HG03135 (cell line): ENCODE results near the gene SYTL3.
"Not testable (repeated sequence)": the region's sequence is repeated elsewhere in the genome, so short reads cannot be mapped to it uniquely, and the experiment has no call there.

Experiments used
- ATAC-seq: cut with Tn5 transposase; IDR thresholded peaks from one replicate; pipeline ENCODE4 v1.9.1; 2021; ENCODE audit warnings: mild to moderate bottlenecking, moderate library complexity; ENCODE audit not compliant: unreplicated experiment

Gene SYTL3

GRCh38 chr6:158621694-158622544, 27.9 kb upstream of the SYTL3 start:
- ATAC-seq, result no peak

- ATAC-seq, result no peak
Measured at GRCh38 chr6:158622545-158623190, 27.2 kb upstream of the SYTL3 start.

GRCh38 chr6:158624684-158625682, 24.9 kb upstream of the SYTL3 start:
- ATAC-seq, result no peak

- ATAC-seq, result no peak
Measured at GRCh38 chr6:158625881-158626305, 24.0 kb upstream of the SYTL3 start.

- no peak for ATAC-seq
Measured at GRCh38 chr6:158626360-158627167, 23.3 kb upstream of the SYTL3 start.

- ATAC-seq, result no peak
Measured at GRCh38 chr6:158627168-158627939, 22.5 kb upstream of the SYTL3 start.

GRCh38 chr6:158627940-158628211, 22.0 kb upstream of the SYTL3 start:
- no peak for ATAC-seq

- ATAC-seq, result no peak
Measured at GRCh38 chr6:158628542-158628941, 21.3 kb upstream of the SYTL3 start.

- ATAC-seq, result no peak
Measured at GRCh38 chr6:158629367-158630221, 20.3 kb upstream of the SYTL3 start.

- ATAC-seq, result no peak
Measured at GRCh38 chr6:158630938-158631616, 18.8 kb upstream of the SYTL3 start.

GRCh38 chr6:158631678-158632537, 17.9 kb upstream of the SYTL3 start:
- ATAC-seq, result no peak

- not testable (repeated sequence) for ATAC-seq
Measured at GRCh38 chr6:158632538-158633119, 17.2 kb upstream of the SYTL3 start.

GRCh38 chr6:158633127-158633526, 16.7 kb upstream of the SYTL3 start:
- no peak for ATAC-seq

GRCh38 chr6:158634695-158635426, 15.0 kb upstream of the SYTL3 start:
- no peak for ATAC-seq

- no peak for ATAC-seq
Measured at GRCh38 chr6:158635427-158636073, 14.3 kb upstream of the SYTL3 start.

GRCh38 chr6:158636778-158637177, 13.1 kb upstream of the SYTL3 start:
- ATAC-seq, result no peak
